HepG2 (cell line): ENCODE data around the gene SLC2A2. TPM values are rescaled to one million over a fixed set of nuclear protein-coding genes. Genes with fewer than 3 reads are reported as not detected.

ENCODE experiments used
- HES4 ChIP-seq: sonication (generic); formaldehyde crosslinking; IDR thresholded peaks from 2 replicates; pipeline ENCODE4 v1.9.0; 2021; ENCODE audit warnings: mild to moderate bottlenecking, missing genetic modification reagents, borderline replicate concordance
- MATR3 ChIP-seq: sonication (generic); formaldehyde crosslinking; IDR thresholded peaks from 2 replicates; pipeline ENCODE4 v1.4.0; 2020; ENCODE audit warnings: missing genetic modification reagents
- PHF5A ChIP-seq: IDR thresholded peaks from one replicate; pipeline ENCODE4 v1.6.1; 2018; ENCODE audit warnings: low read depth, missing genetic modification reagents; ENCODE audit not compliant: unreplicated experiment
- TEAD2 ChIP-seq: sonication (generic); formaldehyde crosslinking; IDR thresholded peaks from 2 replicates; pipeline ENCODE4 v1.9.0; 2021; ENCODE audit warnings: missing genetic modification reagents
- ZFP36L1 ChIP-seq: sonication (generic); formaldehyde crosslinking; IDR thresholded peaks from 2 replicates; pipeline ENCODE4 v1.8.0; 2022; ENCODE audit warnings: mild to moderate bottlenecking, missing genetic modification reagents, moderate library complexity
- ZNF24 ChIP-seq: fragments of 450-650 bp; IDR thresholded peaks from 2 replicates; pipeline ENCODE4 v1.6.1; 2017; ENCODE audit warnings: antibody characterized with exemption, mild to moderate bottlenecking
- ZNF841 ChIP-seq: sonication (generic); formaldehyde crosslinking; IDR thresholded peaks from 2 replicates; pipeline ENCODE4 v1.8.1; 2023; ENCODE audit warnings: missing genetic modification reagents, borderline replicate concordance
- polyA plus RNA-seq, 8 experiments: library from polyadenylated mRNA; depleted of rRNA in 3 of 8; stranded (reverse) in 7 of 8; unstranded in 1 of 8; fragments of >200 nt; fragmentation: Illumina TruSeq in 4 of 8; extraction: Trizol in 4 of 8; gene quantifications; 2 replicates each; pipeline versions ENCODE4 v1.2.1 to v1.2.3, GENCODE V29; 2011 to 2016; ENCODE audit warnings: low read depth in 4 of 8, missing spikeins in 1 of 8, mixed read lengths in 1 of 8; ENCODE audit not compliant: insufficient read depth in 1 of 8
- total RNA-seq, 5 experiments: library from RNA; depleted of rRNA; stranded (reverse); fragments of >200 nt; fragmentation: Illumina TruSeq; extraction: Trizol; gene quantifications; 2 replicates each; pipeline ENCODE4 v1.2.3, GENCODE V29; 2016; ENCODE audit warnings: low read depth in 1 of 5
- TF ChIP-seq, protein P1 (sequence below), 2 experiments: fragments of 450-650 bp in 1 of 2; sonication (generic) in 1 of 2; formaldehyde crosslinking in 1 of 2; IDR thresholded peaks; 2 replicates each; pipeline versions ENCODE4 v1.6.1 to v1.8.0; 2016 to 2022; ENCODE audit warnings: antibody characterized with exemption in 1 of 2, mild to moderate bottlenecking in 1 of 2, missing genetic modification reagents in 1 of 2
- TF ChIP-seq, protein P2 (sequence below): sonication (generic); formaldehyde crosslinking; IDR thresholded peaks from 2 replicates; pipeline ENCODE4 v1.5.1; 2020; ENCODE audit warnings: missing genetic modification reagents, mild to moderate bottlenecking, borderline replicate concordance
- TF ChIP-seq, protein P3 (sequence below): sonication (generic); formaldehyde crosslinking; IDR thresholded peaks from 2 replicates; pipeline ENCODE4 v1.4.0; 2020; ENCODE audit warnings: mild to moderate bottlenecking, missing genetic modification reagents
- TF ChIP-seq, protein P4 (sequence below): IDR thresholded peaks from 2 replicates; pipeline ENCODE4 v1.6.1; 2016; ENCODE audit warnings: mild to moderate bottlenecking, missing biosample characterization, missing genetic modification reagents

SLC2A2 gene
- total and polyA plus RNA-seq, 2 of the 13 experiments (the other 11 are each of a cell fraction or from before 2014, with no cell fraction given): 19.5 to 23.2 TPM

DNA sequence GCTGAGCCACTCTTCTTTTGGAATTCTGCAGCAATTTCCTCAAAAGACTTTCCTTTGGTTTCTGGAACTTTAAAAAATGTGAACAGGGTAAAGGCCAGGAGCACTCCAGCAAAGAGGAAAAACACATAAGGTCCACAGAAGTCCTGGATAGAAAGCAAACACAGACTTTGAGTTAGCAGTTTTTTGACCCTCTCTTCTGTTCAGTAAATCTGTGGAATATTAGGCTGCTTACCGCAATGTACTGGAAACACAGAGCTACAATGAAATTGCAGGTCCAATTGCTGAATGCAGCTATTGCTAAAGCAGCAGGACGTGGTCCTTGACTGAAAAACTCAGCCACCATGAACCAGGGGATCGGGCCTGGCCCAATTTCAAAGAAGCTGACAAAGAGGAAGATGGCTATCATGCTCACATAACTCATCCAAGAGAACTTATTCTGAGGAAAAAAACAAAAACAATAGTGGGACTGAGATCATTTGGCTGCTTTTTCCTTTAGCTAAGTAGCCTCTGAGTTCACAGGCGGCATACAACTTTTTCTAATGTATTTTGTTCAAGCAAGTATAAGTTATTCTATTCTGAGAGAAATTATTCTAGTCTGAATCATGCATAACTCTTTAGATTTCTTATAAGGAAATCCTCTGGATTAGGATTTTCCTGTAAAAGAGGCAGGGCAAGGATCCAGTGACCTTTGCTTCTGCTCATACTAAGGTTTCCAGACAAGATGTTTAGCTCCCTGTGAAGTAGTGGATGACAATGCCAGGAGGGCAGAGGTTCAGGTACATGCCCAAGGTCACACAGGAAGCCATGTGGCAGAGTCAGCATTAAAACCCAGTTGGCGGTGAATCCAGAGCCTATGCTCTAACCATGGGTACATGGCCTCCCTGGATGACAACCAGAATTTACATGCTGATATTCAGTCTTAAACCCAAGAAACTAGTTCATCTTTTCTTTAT lies 28.3 kb downstream of the SLC2A2 start (continued):
- TF ChIP-seq, protein P1, sequence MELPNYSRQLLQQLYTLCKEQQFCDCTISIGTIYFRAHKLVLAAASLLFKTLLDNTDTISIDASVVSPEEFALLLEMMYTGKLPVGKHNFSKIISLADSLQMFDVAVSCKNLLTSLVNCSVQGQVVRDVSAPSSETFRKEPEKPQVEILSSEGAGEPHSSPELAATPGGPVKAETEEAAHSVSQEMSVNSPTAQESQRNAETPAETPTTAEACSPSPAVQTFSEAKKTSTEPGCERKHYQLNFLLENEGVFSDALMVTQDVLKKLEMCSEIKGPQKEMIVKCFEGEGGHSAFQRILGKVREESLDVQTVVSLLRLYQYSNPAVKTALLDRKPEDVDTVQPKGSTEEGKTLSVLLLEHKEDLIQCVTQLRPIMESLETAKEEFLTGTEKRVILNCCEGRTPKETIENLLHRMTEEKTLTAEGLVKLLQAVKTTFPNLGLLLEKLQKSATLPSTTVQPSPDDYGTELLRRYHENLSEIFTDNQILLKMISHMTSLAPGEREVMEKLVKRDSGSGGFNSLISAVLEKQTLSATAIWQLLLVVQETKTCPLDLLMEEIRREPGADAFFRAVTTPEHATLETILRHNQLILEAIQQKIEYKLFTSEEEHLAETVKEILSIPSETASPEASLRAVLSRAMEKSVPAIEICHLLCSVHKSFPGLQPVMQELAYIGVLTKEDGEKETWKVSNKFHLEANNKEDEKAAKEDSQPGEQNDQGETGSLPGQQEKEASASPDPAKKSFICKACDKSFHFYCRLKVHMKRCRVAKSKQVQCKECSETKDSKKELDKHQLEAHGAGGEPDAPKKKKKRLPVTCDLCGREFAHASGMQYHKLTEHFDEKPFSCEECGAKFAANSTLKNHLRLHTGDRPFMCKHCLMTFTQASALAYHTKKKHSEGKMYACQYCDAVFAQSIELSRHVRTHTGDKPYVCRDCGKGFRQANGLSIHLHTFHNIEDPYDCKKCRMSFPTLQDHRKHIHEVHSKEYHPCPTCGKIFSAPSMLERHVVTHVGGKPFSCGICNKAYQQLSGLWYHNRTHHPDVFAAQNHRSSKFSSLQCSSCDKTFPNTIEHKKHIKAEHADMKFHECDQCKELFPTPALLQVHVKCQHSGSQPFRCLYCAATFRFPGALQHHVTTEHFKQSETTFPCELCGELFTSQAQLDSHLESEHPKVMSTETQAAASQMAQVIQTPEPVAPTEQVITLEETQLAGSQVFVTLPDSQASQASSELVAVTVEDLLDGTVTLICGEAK (IDR thresholded peaks at IDR 0.05): no peak
- TF ChIP-seq, protein P1 (CRISPR knock-in tag; IDR thresholded peaks at IDR 0.05): no peak
- TF ChIP-seq TEAD2 (CRISPR knock-in tag): no peak
- TF ChIP-seq, protein P2, sequence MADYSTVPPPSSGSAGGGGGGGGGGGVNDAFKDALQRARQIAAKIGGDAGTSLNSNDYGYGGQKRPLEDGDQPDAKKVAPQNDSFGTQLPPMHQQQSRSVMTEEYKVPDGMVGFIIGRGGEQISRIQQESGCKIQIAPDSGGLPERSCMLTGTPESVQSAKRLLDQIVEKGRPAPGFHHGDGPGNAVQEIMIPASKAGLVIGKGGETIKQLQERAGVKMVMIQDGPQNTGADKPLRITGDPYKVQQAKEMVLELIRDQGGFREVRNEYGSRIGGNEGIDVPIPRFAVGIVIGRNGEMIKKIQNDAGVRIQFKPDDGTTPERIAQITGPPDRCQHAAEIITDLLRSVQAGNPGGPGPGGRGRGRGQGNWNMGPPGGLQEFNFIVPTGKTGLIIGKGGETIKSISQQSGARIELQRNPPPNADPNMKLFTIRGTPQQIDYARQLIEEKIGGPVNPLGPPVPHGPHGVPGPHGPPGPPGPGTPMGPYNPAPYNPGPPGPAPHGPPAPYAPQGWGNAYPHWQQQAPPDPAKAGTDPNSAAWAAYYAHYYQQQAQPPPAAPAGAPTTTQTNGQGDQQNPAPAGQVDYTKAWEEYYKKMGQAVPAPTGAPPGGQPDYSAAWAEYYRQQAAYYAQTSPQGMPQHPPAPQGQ (CRISPR knock-in tag): no peak
- TF ChIP-seq HES4 (CRISPR knock-in tag): no peak
- TF ChIP-seq PHF5A (CRISPR knock-in tag): no peak
- no peak for TF ChIP-seq ZFP36L1
- no peak for TF ChIP-seq MATR3
- TF ChIP-seq, protein P3, sequence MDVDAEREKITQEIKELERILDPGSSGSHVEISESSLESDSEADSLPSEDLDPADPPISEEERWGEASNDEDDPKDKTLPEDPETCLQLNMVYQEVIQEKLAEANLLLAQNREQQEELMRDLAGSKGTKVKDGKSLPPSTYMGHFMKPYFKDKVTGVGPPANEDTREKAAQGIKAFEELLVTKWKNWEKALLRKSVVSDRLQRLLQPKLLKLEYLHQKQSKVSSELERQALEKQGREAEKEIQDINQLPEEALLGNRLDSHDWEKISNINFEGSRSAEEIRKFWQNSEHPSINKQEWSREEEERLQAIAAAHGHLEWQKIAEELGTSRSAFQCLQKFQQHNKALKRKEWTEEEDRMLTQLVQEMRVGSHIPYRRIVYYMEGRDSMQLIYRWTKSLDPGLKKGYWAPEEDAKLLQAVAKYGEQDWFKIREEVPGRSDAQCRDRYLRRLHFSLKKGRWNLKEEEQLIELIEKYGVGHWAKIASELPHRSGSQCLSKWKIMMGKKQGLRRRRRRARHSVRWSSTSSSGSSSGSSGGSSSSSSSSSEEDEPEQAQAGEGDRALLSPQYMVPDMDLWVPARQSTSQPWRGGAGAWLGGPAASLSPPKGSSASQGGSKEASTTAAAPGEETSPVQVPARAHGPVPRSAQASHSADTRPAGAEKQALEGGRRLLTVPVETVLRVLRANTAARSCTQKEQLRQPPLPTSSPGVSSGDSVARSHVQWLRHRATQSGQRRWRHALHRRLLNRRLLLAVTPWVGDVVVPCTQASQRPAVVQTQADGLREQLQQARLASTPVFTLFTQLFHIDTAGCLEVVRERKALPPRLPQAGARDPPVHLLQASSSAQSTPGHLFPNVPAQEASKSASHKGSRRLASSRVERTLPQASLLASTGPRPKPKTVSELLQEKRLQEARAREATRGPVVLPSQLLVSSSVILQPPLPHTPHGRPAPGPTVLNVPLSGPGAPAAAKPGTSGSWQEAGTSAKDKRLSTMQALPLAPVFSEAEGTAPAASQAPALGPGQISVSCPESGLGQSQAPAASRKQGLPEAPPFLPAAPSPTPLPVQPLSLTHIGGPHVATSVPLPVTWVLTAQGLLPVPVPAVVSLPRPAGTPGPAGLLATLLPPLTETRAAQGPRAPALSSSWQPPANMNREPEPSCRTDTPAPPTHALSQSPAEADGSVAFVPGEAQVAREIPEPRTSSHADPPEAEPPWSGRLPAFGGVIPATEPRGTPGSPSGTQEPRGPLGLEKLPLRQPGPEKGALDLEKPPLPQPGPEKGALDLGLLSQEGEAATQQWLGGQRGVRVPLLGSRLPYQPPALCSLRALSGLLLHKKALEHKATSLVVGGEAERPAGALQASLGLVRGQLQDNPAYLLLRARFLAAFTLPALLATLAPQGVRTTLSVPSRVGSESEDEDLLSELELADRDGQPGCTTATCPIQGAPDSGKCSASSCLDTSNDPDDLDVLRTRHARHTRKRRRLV (CRISPR knock-in tag): no peak
- no peak for TF ChIP-seq ZNF24
- TF ChIP-seq, protein P4, sequence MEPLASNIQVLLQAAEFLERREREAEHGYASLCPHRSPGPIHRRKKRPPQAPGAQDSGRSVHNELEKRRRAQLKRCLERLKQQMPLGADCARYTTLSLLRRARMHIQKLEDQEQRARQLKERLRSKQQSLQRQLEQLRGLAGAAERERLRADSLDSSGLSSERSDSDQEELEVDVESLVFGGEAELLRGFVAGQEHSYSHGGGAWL: no peak
- no peak for TF ChIP-seq ZNF841 (CRISPR knock-in tag)
